Measurements from ENCODE around the gene SYT12.
A peak's percentile ranks its signal among the peaks of the same experiment; 100 is the strongest.

Gene SYT12

DNA sequence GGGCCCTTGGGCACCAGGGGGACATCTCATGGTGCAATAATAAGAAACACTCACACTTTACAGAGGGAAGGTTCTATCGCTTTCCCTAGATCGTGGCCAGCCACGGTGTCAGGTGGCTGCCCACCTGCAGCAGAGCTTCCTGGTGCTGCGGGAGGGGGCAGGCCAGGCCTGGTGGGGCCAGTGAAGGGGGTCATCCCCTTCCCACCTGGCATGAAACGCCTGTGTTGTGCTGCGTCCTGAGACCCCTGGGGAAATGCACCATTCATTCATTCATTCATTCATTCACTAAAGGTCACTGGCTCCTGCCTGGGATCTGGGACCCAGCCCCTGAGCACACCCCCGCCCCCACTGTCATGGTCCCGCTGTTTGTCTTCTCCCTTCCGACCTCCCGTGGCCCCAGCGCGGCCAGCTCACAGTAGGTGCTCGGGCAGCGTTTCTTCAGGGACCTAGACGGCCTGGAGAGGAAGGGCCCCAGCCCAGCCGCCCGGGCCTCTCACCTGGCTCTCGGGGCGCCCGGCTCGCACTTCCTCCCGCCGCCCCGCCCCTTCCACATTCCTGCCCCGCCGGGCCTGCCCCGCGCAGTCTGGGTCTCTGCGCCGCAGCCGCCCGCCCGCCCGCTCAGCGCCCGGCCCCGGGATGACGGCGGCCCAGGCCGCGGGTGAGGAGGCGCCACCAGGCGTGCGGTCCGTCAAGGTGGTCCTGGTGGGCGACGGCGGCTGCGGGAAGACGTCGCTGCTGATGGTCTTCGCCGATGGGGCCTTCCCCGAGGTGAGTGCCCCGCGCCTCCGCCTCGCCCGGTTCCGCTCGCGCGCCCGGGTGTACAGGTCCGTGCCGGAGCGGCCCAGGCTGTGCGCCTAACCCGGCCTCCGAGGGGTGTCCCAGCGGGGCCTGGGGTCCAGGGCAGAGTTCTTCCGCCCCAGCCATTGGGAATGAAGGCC is 33.6 kb downstream of the SYT12 start, which contains the start of gene RHOD:
TSS of gene RHOD (plus strand) at position 581 of the 938 bp plus-strand sequence. CDS start at position 637, 56 bp downstream.
- peak; percentile 34 for DNase-seq

DNA sequence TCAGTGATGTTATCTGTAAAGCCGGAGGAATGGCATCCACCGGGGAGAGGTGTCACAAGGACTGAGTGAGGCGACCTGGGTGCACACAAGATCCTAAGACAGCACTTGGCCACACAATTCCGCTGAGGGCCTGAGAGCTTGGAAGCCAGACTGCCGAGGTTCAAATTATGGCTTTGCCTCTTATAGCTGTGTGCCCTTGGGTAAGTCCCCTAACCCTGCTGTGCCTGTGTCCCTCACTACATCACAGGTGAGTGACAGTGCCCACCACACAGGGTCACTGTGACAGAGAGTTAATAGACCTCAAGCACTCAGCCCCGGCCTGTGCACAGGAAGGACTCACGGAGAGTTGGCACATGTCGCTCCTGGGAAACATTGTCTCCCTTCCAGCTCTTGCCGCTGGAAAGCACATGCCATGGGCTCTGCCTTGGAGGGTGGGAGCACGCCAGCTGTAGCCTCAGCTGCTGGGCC is 34.3 kb downstream of the SYT12 start:
- no peak for DNase-seq

- DNase-seq, result no peak
Measured at GRCh38 chr11:67058506-67058905, 35.6 kb downstream of the SYT12 start.

DNA sequence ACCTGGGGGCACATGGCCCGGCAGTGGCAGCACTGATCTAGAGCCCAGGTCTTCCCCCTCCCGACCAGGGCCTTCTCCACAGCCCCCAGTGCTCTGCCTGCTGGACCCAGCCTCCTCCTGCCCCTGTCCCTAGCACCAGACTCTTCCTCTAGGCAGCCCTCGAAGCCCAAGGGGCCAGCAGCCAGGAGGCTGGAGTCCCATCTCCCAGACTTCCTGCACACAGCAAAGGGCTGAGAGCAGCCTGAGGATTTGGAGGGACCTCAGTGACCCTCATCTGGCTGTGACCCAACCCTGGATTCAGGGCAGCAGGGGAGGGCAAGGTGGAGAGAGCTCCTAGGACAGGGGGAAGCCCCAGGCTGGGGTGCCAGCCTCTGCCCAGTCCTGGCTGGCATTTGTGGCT is 36.7 kb downstream of the SYT12 start:
- no peak for DNase-seq

DNA sequence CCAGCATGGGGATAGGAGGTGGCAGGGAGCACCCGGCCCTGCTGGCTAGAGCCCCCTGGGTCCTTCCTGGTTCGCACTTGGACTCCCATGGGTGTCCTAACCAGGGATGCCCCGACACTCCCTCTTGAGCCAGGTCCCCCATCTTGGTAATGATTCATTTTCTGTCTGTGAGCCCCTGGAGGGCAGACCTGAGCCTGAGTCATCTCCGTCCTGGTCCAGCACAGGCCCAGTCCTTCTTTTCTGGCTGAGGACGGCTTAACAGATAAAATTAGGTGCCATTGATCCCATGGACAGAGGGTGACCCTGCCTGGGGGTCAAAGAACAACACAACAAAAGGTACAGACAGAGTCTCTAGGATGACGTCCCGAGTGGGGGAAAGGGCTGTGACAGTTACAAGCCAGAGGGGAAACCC is 37.2 kb downstream of the SYT12 start:
- no peak for DNase-seq

DNA sequence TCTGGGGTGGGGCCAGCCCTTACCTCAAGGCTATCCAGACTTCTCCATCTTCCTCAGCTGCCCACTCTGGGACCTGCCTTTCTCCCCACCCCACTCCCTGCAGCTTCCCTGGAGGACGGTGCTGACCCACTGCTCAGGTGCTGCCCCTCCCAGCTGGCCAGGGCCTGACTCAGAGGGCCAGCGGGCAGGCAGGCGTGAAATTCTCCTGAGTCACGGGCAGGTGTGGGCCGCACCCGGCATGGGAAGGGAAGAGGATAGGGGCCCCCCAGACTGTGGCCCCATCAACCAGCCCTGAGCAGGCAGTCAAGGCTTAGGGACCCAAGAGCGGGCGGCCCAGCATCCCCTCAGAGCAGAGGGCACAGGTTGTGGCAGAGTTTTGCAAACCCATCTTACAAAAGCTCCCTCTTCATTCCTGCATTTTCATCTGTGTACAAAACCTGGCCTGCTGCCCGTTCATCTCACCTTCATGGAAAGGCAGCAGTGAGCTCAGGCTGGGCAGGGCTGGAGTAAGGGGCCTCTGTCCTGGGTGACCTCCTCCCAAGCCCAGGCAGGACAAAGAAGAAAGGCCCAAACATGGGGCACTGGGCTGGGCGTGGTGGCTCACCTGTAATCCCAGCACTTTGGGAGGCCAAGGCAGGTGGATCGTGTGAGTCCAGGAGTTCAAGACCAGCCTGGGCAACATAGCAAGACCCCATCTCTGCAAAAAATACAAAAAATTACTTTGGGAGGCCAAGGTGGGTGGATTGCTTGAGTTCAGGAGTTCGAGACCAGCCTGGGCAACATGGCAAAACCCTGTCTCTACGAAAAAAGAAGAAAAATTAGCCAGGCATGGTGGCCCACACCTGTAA is 39.8 kb downstream of the SYT12 start:
- DNase-seq, result no peak

GRCh38 chr11:67066333-67066709 is 43.4 kb downstream of the SYT12 start:
- DNase-seq, result no peak

- peak; percentile 67 for DNase-seq
Measured at GRCh38 chr11:67071420-67072284, 48.7 kb downstream of the SYT12 start.

DNA sequence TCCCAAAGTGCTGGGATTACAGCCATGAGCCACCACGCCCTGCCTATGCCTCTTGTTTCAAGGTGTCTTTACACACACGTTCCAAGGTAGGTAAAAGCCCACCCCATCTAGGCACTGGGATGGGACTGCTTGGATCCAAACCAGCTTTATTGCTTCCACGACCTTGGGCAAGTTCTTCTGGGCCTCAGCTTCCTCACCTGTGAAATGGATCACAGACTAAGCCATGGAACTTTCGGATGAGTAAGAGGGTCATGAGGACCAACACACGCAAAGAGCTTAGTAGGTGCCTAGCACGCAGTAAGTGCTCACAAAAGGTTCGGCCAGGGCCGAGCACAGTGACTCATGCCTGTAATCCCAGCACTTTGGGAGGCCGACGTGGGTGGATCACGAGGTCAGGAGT is 49.4 kb downstream of the SYT12 start:
- DNase-seq, result no peak

GRCh38 chr11:67073908-67074307 is 51.0 kb downstream of the SYT12 start:
- DNase-seq, result no peak

DNA sequence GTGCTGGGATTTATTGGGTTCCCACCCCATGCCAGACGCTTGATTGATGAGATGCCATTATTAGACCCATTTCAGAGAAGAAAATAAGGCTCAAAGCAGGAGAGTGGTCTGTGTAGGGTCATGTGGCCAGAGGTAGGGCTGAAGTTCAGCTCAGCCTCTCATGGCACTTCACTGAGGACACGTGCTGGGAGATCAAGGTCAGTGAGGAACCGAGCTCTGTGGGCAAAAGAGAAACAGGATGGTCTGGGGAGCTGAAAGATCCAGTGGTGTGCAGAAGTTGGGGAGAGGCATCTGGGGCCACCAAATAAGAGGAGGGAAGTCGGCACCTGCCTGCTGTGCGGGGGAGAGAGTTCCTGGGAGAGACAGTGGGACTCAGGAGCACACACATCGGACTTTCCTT is 53.3 kb downstream of the SYT12 start:
- DNase-seq, result no peak

DNA sequence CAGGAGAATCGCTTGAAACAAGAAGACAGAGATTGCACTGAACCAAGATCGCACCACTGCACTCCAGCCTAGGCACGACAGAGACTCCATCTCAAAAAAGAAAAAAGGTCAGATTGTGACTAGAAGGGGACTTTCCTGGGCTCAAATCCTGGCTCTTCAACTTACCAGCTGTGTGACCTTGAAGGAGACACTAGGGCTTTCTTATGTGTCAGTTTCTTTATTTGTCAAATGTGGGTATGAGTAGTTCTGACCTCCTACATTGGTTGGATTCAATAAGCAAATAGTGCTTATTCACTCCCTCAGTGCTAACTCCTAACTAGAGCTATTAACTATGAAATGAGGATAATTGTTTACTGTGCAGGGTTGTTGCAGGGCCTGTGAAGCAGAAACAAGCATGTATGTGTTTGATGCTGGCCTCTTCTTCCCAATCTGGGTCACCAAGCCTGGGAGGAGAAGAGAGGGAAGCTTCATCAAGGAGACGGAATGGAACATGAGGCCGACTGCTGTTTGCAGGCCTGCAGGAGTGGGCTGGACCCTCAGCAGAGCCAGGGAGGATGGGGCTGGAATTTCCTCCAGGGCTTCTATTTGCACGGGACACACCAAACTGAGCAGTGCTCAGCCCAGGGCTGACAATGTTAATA is 56.3 kb downstream of the SYT12 start:
- no peak for DNase-seq

GRCh38 chr11:67082071-67082791 is 59.3 kb downstream of the SYT12 start:
- DNase-seq, result no peak

DNA sequence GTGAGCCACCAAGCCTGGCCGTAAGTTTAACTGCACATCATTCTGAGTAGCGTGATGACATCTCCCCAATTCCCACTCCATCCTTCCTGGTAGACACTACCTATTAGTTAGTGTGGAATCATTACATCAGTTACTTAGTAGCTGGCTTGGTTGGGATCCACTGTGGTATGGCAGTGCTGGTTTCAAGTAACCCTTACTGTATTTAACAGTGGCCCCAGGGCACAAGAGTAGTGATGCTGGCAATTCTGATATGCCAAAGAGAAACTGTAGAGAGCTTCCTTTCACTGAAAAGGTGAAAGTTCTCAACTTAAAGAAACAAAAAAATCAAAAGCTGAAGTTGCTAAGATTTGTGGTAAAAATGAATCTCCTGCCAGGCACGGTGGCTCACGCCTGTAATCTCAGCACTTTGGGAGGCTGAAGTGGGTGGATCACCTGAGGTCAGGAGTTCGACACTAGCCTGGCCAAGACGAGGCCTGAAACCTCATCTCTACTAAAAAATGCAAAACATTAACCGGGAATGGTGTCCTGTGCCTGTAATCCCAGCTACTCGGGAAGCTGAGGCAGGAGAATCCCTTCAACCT is 60.9 kb downstream of the SYT12 start:
- DNase-seq, result no peak

GRCh38 chr11:67085617-67086016 is 62.7 kb downstream of the SYT12 start:
- no peak for DNase-seq

- no peak for DNase-seq
Measured at GRCh38 chr11:67090717-67091116, 67.8 kb downstream of the SYT12 start.

- no peak for DNase-seq
Measured at GRCh38 chr11:67095214-67095507, 72.2 kb downstream of the SYT12 start.

DNA sequence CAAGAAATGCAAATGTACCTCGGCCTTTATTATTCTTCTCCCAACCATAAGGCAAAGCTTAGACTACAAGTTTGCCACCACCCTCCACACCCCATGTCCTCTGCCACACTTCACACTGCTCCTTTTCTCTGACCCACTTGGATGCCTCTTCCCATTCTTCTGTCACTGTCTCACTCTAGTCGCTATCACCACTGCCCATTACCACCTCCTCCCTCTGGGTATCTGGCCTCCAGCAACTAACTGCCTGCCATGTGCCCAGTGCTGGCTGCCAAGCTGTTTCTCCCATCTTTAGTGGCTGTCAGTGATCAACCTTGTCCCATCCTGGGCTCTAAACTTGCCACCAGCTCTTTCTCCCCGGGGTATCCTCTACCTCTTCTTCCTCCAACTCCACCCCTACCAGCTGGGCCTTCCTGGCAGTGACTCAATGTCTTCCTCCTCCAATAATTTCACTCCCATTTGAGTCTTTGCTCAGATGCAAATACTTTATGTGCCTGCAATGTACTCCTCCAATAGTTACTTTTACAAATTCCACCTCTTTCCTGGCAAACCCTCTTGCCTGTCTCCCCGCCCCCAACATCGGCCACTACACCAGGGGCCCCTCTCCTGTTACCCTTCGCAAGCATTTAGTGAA is 76.0 kb downstream of the SYT12 start:
- DNase-seq, result no peak

DNA sequence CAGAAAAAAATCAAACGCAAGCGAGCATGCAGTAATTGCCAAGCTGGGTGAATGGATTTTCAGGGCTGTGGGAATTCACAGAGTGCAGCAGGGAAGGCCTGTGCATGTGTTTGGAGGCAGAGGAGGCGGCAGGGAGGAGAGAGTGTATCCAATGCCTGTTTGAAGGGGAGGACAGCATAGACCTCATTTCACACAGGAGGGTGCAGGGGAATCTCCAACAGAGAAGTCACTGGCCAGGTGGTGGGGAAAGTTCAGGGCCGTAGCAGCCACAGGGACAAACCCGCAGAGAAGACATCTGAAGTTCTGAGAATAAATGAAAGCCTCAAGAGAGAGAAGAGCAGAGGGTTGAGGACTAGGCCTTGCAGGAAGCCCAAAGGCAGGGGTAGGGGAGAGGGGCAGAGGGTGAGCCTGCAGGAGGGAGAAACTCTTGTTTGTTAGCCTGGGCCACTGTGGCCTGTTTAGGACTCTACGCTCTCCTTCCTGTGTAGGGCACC is 76.9 kb downstream of the SYT12 start:
- DNase-seq, result no peak

Data from activated CD4-positive, alpha-beta T cell treated with anti-CD3 and anti-CD28 coated beads, Interleukin-2, amount 50 U/mL, for 1 hour (primary cell).